Neural cell (in vitro differentiated cells): ENCODE results near the gene ITGB3. TPM values are rescaled to one million over a fixed set of nuclear protein-coding genes. Genes with fewer than 3 reads are reported as not detected.

Source experiments
- H2AFZ ChIP-seq: fragments of 200-600, 300-800 bp; sonication (generic), shearing (Covaris generic); 2 replicates; pipeline ENCODE4 v1.6.0; 2014; ENCODE audit warnings: low read depth, mild to moderate bottlenecking, antibody characterized with exemption, low read length, moderate library complexity
- H3F3A ChIP-seq: fragments of 200-600 bp; shearing (Covaris generic); 2 replicates; pipeline ENCODE4 v1.6.1; 2016; ENCODE audit warnings: mild to moderate bottlenecking, moderate library complexity, mixed read lengths, antibody characterized with exemption, low read length; ENCODE audit not compliant: insufficient read depth, poor library complexity, severe bottlenecking
- H3K27ac ChIP-seq: fragments of 200-600, 300-800 bp; sonication (generic), shearing (Covaris generic); 2 replicates; pipeline ENCODE4 v1.5.1; 2014; ENCODE audit warnings: mild to moderate bottlenecking, low read length, moderate library complexity
- H3K27me3 ChIP-seq: fragments of 300-800, 200-600 bp; sonication (generic), shearing (Covaris generic); 2 replicates; pipeline ENCODE4 v1.6.0; 2014; ENCODE audit warnings: mild to moderate bottlenecking, low read depth, low read length, moderate library complexity; ENCODE audit not compliant: insufficient read depth
- H3K36me3 ChIP-seq: fragments of 300-800, 200-600 bp; sonication (generic), shearing (Covaris generic); 2 replicates; pipeline ENCODE4 v1.5.1; 2014; ENCODE audit warnings: mild to moderate bottlenecking, antibody characterized with exemption, low read length, moderate library complexity; ENCODE audit not compliant: insufficient read depth
- H3K4me2 ChIP-seq: fragments of 300-800, 200-600 bp; sonication (generic), shearing (Covaris generic); 2 replicates; pipeline ENCODE4 v1.6.0; 2014; ENCODE audit warnings: mild to moderate bottlenecking, low read length
- H3K4me3 ChIP-seq: fragments of 300-800, 200-600 bp; sonication (generic), shearing (Covaris generic); 2 replicates; pipeline ENCODE4 v1.5.1; 2014; ENCODE audit warnings: mild to moderate bottlenecking, low read length, moderate library complexity
- H3K79me2 ChIP-seq: fragments of 200-600 bp; shearing (Covaris generic); replicated peaks from 2 replicates; pipeline ENCODE4 v1.6.0; 2014; ENCODE audit warnings: mild to moderate bottlenecking, low read length, moderate library complexity; ENCODE audit not compliant: insufficient read depth
- H3K9ac ChIP-seq: fragments of 300-800, 200-600 bp; sonication (generic), shearing (Covaris generic); 2 replicates; pipeline ENCODE4 v1.6.1; 2016; ENCODE audit warnings: mild to moderate bottlenecking, low read length, mixed read lengths
- H3K9me2 ChIP-seq: fragments of 200-600 bp; shearing (Covaris generic); 2 replicates; pipeline ENCODE4 v1.6.1; 2016; ENCODE audit warnings: mild to moderate bottlenecking, low read length, mixed read lengths; ENCODE audit not compliant: insufficient read depth
- H3K9me3 ChIP-seq: fragments of 200-600, 300-800 bp; sonication (generic), shearing (Covaris generic); 2 replicates; pipeline ENCODE4 v1.6.1; 2016; ENCODE audit warnings: mild to moderate bottlenecking, mixed run types, low read length, moderate library complexity, mixed read lengths
- H4K20me1 ChIP-seq: fragments of 200-600 bp; shearing (Covaris generic); 2 replicates; pipeline ENCODE4 v1.6.1; 2016; ENCODE audit warnings: mild to moderate bottlenecking, mixed run types; ENCODE audit not compliant: insufficient read depth
- EP300 ChIP-seq: fragments of 450-650 bp; conservative IDR thresholded peaks from 2 replicates; pipeline ENCODE4 v1.6.1; 2014; ENCODE audit warnings: antibody characterized with exemption, mild to moderate bottlenecking, moderate library complexity; ENCODE audit not compliant: poor library complexity, severe bottlenecking
- EZH2 ChIP-seq: fragments of 200-600, 300-800 bp; shearing (Covaris generic), sonication (generic); IDR thresholded peaks from 2 replicates; pipeline ENCODE4 v1.6.1; 2014; ENCODE audit warnings: antibody characterized with exemption, low read length, borderline replicate concordance, mild to moderate bottlenecking; ENCODE audit not compliant: insufficient read depth, poor library complexity, severe bottlenecking
- MXI1 ChIP-seq: fragments of 450-650 bp; conservative IDR thresholded peaks from 2 replicates; pipeline ENCODE4 v1.6.1; 2014; ENCODE audit warnings: antibody characterized with exemption, mild to moderate bottlenecking; ENCODE audit not compliant: poor library complexity, severe bottlenecking
- POLR2AphosphoS5 ChIP-seq: IDR thresholded peaks from 2 replicates; pipeline ENCODE4 v1.6.1; 2012
- RAD21 ChIP-seq: fragments of 450-650 bp; conservative IDR thresholded peaks from 2 replicates; pipeline ENCODE4 v1.6.1; 2014; ENCODE audit warnings: antibody characterized with exemption, mild to moderate bottlenecking, moderate library complexity
- SMC3 ChIP-seq: fragments of 450-650 bp; conservative IDR thresholded peaks from 2 replicates; pipeline ENCODE4 v1.6.1; 2014; ENCODE audit warnings: antibody characterized with exemption, mild to moderate bottlenecking, moderate library complexity; ENCODE audit not compliant: poor library complexity
- TAF1 ChIP-seq: IDR thresholded peaks from 2 replicates; pipeline ENCODE4 v1.6.1; 2012; ENCODE audit warnings: low read depth
- polyA plus RNA-seq: library from polyadenylated mRNA; depleted of rRNA; stranded (reverse); fragments of >200 nt; gene quantifications from 2 replicates; pipeline ENCODE4 v1.2.3, GENCODE V29; 2014
- TF ChIP-seq, protein P1 (sequence below): IDR thresholded peaks from 2 replicates; pipeline ENCODE4 v1.6.1; 2012; ENCODE audit warnings: borderline replicate concordance
- TF ChIP-seq, protein P2 (sequence below): fragments of 450-650 bp; IDR thresholded peaks from 2 replicates; pipeline ENCODE4 v1.5.1; 2014; ENCODE audit warnings: antibody characterized with exemption, mild to moderate bottlenecking, moderate library complexity; ENCODE audit not compliant: poor library complexity, severe bottlenecking

The ITGB3 gene
- polyA plus RNA-seq, 1 donor from 2014 or later: not detected

DNA sequence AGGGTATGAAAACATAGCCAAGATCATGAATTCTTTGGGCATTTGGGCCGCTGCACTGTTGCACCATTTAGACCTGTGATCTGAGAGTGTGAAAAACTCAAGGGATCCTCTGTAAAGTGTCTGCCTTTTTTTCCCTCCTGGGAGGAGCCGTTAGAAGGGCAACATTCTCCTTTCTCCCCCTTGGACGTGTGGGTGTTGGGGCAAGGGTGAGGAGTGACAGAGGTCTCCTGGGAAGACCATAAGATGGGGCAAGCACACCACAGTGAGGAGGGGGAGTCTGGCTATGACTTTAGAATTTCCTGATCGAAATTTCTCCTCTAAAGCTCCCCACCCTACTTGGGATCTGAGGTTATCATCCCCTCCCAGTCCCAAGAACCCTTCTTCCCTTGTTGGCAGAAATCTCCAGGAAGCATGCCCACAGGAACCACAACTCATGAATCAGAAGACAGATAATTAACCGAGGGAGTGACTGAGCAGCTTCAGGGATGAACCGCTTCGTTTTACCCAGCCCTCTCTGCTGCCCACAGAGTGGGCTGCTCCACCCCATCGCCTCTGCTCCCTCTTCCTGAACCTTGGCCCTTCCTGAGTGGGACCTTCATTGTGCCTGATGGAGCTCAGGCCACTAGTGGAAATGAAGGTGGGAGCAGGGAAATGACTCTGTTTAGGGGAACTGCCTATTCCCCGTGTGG lies 4.2 kb downstream of the ITGB3 start:
- no peak overlapping the region for H3K9ac ChIP-seq
- no peak overlapping the region for H3K4me2 ChIP-seq

DNA sequence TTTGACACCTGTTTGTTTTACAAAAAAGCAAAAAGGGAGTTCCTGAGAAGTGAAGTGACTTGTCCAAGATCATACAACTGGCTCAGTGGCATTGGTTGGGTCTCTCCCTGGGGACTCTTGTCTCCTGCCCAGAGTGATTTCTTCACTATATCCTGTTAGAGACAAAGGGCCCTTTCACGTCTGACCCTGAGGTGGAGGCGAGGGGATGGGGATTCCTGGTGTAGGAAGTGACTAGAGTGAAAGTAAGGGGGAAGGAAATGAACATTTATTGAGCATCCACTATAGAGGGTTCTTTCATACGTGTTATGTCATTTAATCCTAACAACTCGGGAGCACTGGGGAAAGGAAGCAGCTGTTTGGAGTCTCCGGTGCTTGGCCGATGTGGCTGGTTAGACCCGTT lies 9.0 kb downstream of the ITGB3 start:
- Histone ChIP-seq H3K27ac (no peak overlapping the region), H4K20me1 (no peaks in the 10 kb centered on the region), H3K27me3 (peaks cover 1% of the 10 kb centered on the region), H3K4me2 (no peak overlapping the region), H3K79me2 (no peaks in the 10 kb centered on the region), H3K9me2 (no peaks in the 10 kb centered on the region), H2AFZ (no peak overlapping the region), H3F3A (no peaks in the 10 kb centered on the region), H3K36me3 (no peaks in the 10 kb centered on the region), H3K9me3 (no peaks in the 10 kb centered on the region), H3K4me3 (no peak overlapping the region), H3K9ac (no peak overlapping the region)
- TF ChIP-seq POLR2AphosphoS5 (no peak), TAF1 (no peak), SMC3 (no peak), EP300 (no peak), RAD21 (no peak), MXI1 (no peak), EZH2 (no peak)
- TF ChIP-seq, protein P1, sequence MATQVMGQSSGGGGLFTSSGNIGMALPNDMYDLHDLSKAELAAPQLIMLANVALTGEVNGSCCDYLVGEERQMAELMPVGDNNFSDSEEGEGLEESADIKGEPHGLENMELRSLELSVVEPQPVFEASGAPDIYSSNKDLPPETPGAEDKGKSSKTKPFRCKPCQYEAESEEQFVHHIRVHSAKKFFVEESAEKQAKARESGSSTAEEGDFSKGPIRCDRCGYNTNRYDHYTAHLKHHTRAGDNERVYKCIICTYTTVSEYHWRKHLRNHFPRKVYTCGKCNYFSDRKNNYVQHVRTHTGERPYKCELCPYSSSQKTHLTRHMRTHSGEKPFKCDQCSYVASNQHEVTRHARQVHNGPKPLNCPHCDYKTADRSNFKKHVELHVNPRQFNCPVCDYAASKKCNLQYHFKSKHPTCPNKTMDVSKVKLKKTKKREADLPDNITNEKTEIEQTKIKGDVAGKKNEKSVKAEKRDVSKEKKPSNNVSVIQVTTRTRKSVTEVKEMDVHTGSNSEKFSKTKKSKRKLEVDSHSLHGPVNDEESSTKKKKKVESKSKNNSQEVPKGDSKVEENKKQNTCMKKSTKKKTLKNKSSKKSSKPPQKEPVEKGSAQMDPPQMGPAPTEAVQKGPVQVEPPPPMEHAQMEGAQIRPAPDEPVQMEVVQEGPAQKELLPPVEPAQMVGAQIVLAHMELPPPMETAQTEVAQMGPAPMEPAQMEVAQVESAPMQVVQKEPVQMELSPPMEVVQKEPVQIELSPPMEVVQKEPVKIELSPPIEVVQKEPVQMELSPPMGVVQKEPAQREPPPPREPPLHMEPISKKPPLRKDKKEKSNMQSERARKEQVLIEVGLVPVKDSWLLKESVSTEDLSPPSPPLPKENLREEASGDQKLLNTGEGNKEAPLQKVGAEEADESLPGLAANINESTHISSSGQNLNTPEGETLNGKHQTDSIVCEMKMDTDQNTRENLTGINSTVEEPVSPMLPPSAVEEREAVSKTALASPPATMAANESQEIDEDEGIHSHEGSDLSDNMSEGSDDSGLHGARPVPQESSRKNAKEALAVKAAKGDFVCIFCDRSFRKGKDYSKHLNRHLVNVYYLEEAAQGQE: no peak
- TF ChIP-seq, protein P2, sequence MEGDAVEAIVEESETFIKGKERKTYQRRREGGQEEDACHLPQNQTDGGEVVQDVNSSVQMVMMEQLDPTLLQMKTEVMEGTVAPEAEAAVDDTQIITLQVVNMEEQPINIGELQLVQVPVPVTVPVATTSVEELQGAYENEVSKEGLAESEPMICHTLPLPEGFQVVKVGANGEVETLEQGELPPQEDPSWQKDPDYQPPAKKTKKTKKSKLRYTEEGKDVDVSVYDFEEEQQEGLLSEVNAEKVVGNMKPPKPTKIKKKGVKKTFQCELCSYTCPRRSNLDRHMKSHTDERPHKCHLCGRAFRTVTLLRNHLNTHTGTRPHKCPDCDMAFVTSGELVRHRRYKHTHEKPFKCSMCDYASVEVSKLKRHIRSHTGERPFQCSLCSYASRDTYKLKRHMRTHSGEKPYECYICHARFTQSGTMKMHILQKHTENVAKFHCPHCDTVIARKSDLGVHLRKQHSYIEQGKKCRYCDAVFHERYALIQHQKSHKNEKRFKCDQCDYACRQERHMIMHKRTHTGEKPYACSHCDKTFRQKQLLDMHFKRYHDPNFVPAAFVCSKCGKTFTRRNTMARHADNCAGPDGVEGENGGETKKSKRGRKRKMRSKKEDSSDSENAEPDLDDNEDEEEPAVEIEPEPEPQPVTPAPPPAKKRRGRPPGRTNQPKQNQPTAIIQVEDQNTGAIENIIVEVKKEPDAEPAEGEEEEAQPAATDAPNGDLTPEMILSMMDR: no peak

More for the DNA sequence above, 4.2 kb downstream of the ITGB3 start:
- H3K9me2 ChIP-seq: no peaks in the 10 kb centered on the region
- H3K27ac ChIP-seq: no peak overlapping the region
- no peaks in the 10 kb centered on the region for H3K9me3 ChIP-seq
- H3K36me3 ChIP-seq: no peaks in the 10 kb centered on the region
- H4K20me1 ChIP-seq: no peaks in the 10 kb centered on the region
- peaks cover 42% of the 10 kb centered on the region for H3K27me3 ChIP-seq
- no peaks in the 10 kb centered on the region for H3K79me2 ChIP-seq
- TF ChIP-seq, protein P1: no peak
- TF ChIP-seq MXI1 (no peak), EP300 (no peak), SMC3 (no peak), TAF1 (no peak)
- no peaks in the 10 kb centered on the region for H3F3A ChIP-seq
- H2AFZ ChIP-seq: no peak overlapping the region
- H3K4me3 ChIP-seq: no peak overlapping the region
